Fibroblast of skin of left biceps (primary cell): Measurements from ENCODE around the gene MRTO4.
"Not testable (repeated sequence)": the region's sequence is repeated elsewhere in the genome, so short reads cannot be mapped to it uniquely, and the experiment has no call there.

ENCODE experiments used
- DNase-seq, 2 experiments: peaks; one replicate each; pipeline ENCODE4 v3.0.0-alpha.2; 2013; ENCODE audit warnings: low read depth in 2 of 2

The MRTO4 gene

GRCh38 chr1:19270343-19270730 lies 18.7 kb downstream of the MRTO4 start:
- not testable (repeated sequence) for DNase-seq

DNA sequence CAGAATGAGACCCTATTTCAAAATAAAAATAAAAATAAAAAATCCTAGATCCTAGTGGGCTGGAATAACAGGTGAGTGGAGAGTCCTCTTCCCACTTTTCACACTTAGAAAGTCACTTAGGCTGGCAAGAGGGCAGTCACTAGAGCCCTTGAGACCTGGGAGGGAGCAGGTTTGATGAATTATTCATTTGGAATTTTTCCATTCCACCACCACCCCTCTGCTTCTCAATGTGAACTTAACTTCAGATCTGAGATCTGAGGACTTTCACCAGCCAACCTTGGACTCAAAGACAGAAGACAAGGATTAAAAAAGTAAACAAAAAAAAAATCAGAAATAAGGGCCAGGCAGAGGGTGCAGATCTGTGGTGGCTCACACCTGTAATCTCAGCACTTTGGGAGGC lies 20.5 kb downstream of the MRTO4 start:
- DNase-seq, result no peak

GRCh38 chr1:19273106-19273843 lies 21.7 kb downstream of the MRTO4 start:
- DNase-seq, result no peak

GRCh38 chr1:19273844-19274531 lies 22.4 kb downstream of the MRTO4 start:
- not testable (repeated sequence) for DNase-seq

DNA sequence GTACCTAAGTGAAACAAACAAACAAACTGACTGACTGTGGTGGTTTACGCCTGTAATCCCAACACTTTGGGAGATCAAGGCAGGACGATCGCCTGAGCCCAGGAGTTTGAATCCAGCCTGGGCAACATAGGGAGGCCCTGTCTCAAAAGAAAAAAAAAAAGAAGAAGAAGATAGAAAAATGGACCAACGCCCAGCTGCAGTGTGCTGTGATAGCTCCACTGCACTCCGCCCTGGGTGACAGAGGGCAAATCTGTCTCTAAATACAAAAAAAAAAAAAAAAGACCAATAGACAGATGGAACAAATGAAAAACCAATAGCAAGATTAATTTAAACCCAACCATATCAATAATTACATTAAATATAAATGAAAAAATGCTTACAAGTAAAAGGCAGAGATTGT lies 23.0 kb downstream of the MRTO4 start:
- no peak for DNase-seq

GRCh38 chr1:19283891-19284290 lies 32.3 kb downstream of the MRTO4 start:
- no peak for DNase-seq

- no peak for DNase-seq
Observed at GRCh38 chr1:19284881-19285280, 33.3 kb downstream of the MRTO4 start.

DNA sequence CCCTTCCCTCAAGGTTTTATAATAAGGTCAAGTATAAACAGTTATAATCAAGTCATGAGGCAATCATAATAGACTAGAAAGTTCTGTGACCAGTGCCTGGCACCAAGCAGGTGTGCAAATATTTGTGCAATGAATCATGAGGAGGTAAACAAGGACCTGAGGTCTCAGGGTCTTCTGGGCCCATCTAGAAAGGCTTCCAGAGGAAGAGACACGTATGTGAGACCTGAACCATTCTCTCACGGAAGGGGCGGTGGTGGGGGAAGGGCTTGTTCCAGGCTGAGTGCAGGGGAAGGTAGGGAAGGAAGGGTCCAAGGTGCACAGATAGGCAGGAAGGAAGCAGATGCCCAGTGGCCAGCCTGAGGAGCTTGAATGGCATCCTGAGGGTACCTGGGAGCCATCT lies 33.8 kb downstream of the MRTO4 start:
- not testable (repeated sequence) for DNase-seq

DNA sequence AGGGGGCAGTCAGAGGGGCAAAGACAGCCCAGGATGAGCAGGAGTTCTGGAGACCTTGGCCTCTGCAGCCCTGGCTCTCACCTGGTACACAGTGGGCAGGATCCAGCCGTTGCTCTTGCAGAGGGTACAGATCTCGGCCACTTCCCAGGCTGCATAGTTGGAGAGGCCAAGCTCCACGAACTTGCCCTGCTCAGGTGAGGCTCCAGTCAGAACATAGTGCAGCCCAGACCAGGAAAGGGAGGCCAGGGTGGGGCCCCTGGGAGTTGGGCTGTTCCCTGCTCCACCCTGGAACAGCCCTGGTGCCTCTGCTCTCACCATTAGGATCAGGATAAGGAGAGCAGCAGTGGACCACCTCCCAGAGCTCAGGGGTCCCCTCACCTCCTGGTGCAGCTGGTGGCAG lies 34.2 kb downstream of the MRTO4 start:
- not testable (repeated sequence) for DNase-seq

DNA sequence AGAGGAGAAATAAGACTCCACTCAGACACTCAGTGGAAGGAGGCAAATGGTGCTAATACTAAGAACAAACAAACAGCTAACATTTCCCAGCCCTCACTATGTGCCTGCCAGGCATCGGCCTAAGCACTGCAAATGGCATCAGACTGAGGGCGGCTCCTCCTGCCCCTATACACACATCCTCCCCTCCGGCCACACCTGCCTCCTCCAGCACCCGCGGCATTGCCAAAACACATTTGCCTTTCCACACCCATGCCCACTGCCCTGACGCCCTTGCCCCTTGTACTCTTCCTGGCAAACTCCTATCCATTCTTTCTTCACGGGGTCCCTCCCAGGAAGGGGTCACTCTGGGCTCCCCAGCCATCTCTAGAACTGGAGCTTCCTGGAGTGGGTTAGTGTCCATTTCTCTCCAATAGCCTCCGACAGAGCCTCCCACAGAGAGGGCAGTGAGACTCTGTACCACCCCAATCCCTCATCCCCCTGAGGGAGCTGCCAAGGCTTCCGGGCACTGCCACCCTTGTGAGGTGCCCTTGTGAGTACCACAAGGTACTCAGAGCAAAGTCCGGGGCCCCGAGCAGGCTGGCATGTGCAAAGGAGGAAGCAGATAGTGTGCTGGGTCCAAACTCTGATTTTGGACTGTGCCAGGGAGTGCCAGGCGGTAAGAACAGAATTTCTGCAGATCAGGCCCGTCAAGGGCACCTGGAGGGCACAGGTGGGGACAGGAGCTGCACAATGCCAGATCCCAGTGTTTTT lies 36.0 kb downstream of the MRTO4 start:
- DNase-seq, result no peak

DNA sequence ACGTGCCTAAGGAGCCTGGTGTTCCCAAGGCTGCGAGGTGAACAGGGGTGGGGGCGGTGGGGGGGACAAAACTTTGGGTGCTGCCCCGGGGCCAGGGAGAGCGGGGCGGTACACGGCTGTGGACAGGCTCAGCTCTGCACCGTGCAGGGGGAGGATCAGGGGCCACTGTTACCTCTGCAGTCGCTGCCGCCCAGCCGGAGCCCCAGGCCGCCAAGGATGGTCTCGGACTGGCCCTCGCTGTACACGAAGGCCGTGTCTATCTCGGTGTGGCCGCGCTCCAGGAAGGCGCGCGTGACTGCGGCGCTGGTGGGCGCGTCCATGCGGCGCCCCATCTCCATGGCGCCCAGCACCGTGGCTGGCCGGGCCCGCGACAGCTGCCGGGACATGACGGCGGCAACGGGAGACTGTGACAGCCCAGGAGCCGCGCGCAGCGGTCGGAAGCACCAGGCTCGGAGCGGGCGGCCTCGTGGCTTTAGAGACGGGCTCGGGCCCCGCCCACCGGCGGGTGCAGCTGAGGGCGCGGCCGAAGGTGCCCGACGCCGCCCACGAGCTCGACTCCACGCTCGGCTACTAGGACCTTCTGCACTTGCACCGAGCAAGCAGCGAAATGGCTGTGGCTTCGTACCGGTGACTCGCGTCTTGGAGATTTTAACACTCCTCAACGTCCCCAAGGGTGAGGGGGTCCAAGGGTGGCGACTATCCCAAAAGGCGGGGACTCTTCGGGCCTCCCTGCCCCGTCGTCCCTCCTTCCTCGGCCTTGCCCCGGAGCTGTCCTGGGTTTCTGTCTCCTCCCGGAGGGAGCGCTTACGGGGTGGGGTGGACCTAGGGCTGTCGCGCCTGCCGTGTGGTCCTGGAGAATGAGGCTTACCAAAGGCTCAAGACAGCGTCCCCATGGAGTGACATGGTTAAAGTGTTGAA lies 37.0 kb downstream of the MRTO4 start, which contains the start of gene AKR7A3:
AKR7A3 (minus strand) TSS at position 447 of the 918 bp plus-strand sequence; CDS start at position 386, 61 bp downstream.
- DNase-seq, result not testable (repeated sequence)

- DNase-seq, result no peak
Observed at GRCh38 chr1:19289244-19289643, 37.6 kb downstream of the MRTO4 start.

DNA sequence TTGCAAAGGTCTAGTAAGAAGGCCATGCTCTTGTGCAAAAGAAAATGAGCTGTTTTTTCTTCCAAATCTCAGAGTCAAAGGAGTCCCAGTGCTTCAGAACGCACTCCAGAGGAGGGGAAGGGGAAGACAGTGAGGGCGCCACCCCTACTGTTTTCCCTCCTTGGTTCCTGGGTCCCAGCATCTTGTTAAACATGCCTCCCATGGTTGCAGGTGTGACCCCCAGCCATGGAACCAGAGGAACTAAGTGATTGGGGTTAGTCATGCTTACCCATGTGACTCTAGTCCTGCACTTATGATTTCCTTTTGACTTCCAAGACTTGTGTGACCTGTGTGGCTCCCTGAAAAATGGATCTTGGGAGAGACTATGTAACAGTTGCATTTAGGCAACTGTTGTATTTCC lies 43.0 kb downstream of the MRTO4 start:
- DNase-seq, result no peak

GRCh38 chr1:19300211-19300610 lies 48.6 kb downstream of the MRTO4 start:
- DNase-seq, result no peak

DNA sequence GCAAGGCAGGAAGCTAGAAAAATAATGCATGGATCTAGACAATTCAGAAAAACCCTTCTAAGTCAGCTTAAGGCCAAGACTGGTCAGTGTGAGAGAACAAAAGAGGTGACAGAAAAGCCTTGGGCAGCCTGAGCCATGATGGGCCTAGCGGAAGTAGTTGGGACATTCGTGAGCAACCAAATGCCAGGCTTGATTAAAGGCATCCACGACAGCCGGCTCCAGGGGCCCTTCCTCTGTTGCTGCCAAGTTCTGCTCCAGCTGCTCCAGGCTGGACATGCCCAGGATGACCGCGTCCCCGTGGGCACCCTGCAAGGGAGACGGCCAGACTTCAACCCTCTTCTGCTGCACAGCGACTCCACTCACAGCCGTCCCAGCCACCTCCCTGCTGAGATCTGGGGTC lies 52.5 kb downstream of the MRTO4 start:
- not testable (repeated sequence) for DNase-seq

GRCh38 chr1:19305880-19306279 lies 54.3 kb downstream of the MRTO4 start:
- DNase-seq, result no peak

GRCh38 chr1:19306941-19307340 lies 55.3 kb downstream of the MRTO4 start:
- no peak for DNase-seq

GRCh38 chr1:19307794-19308508 lies 56.3 kb downstream of the MRTO4 start:
- no peak for DNase-seq

GRCh38 chr1:19308509-19308907 lies 56.9 kb downstream of the MRTO4 start:
- no peak for DNase-seq

DNA sequence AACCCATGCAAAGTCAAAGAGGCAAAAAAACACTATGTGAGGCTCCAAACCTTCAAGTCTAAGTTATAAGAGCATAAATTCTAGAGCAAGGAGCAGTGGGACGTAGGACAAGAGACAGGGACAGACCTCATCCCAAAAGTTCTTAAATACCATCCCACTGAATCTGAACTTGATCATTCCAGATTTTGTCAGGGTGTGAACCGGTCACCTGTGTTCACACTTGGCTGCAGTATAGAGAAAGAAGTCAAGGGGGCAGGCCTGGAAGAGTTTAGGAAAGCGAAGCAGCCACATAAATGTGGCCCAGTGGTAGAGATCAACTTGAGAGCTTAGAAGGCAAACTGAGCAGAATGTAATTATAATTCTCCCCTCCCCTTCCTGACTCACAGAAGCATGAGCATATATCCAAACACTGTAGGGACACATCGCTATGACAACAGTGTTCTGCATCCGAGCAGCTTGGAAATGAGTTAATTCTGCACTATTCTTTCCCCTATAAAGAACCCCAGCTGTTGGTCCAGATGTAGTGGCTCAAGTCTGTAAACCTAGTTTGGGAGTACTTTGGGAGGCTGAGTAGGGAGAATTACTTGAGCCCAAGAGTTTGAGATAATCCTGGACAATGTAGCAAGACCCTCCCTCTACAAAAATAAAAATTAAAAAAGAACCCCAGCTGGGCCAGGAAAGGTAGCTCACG lies 57.7 kb downstream of the MRTO4 start:
- DNase-seq, result peak in 1 of 2 experiments; percentile 15
